Immature natural killer cell (primary cell): Measurements from ENCODE around the gene SGMS1. TPM values are rescaled to one million over a fixed set of nuclear protein-coding genes. Genes with fewer than 3 reads are reported as not detected.

Experiments
- DNase-seq, 3 donors: peaks; one replicate each; pipeline ENCODE4 v3.0.0; 2022; ENCODE audit warnings: mixed read lengths in 1 of 3
- H3K27ac Mint-ChIP-seq, 6 donors: one replicate each; pipeline ENCODE4 v1.8.0; 2020; ENCODE audit warnings: mixed read lengths in 6 of 6, mild to moderate bottlenecking in 5 of 6, inconsistent platforms in 4 of 6, moderate library complexity in 3 of 6
- H3K27me3 Mint-ChIP-seq, 3 donors: one replicate each; pipeline ENCODE4 v1.8.0; 2020 to 2021; ENCODE audit warnings: low read depth in 3 of 3, mild to moderate bottlenecking in 3 of 3, mixed read lengths in 3 of 3, moderate library complexity in 3 of 3, inconsistent platforms in 1 of 3
- H3K36me3 Mint-ChIP-seq, 3 donors: one replicate each; pipeline ENCODE4 v1.8.0; 2020; ENCODE audit warnings: mixed read lengths in 3 of 3, inconsistent platforms in 2 of 3, mild to moderate bottlenecking in 2 of 3
- H3K4me1 Mint-ChIP-seq, 2 donors: one replicate each; pipeline ENCODE4 v1.8.0; 2020; ENCODE audit warnings: inconsistent platforms in 2 of 2, mild to moderate bottlenecking in 2 of 2, mixed read lengths in 2 of 2, moderate library complexity in 1 of 2
- H3K4me3 Mint-ChIP-seq, 5 donors: one replicate each; pipeline ENCODE4 v1.8.0; 2020; ENCODE audit warnings: mild to moderate bottlenecking in 5 of 5, mixed read lengths in 5 of 5, inconsistent platforms in 3 of 5, moderate library complexity in 3 of 5
- H3K9me3 Mint-ChIP-seq, 6 donors: one replicate each; pipeline ENCODE4 v1.8.0; 2020; ENCODE audit warnings: mild to moderate bottlenecking in 6 of 6, mixed read lengths in 6 of 6, inconsistent platforms in 4 of 6, moderate library complexity in 3 of 6
- polyA plus RNA-seq, 3 donors: library from polyadenylated mRNA; unstranded; fragments of 300-500 nt; fragmentation: Illumina TruSeq; gene quantifications; one replicate each; pipeline ENCODE4 v1.2.3, GENCODE V29; 2021

SGMS1 gene
- polyA plus RNA-seq, 3 donors from 2014 or later = 9.2 to 13.3 (median 11.8) TPM

GRCh38 chr10:50325449-50326171 lies 298.1 kb downstream of the SGMS1 start:
- H3K36me3 Mint-ChIP-seq = peaks cover 4 to 19% (median 7%) of the 10 kb centered on the region in 3 donors
- H3K27me3 Mint-ChIP-seq = peaks cover 0 to 2% (median 0%) of the 10 kb centered on the region in 3 donors
- H3K4me3 Mint-ChIP-seq = no peak overlapping the region
- H3K4me1 Mint-ChIP-seq = peaks cover 17 to 19% of the 10 kb centered on the region in 2 donors
- H3K27ac Mint-ChIP-seq = peak overlapping the region in 2 of 6 donors; percentile 7 to 16
- DNase-seq = no peak
- no peaks in the 10 kb centered on the region for H3K9me3 Mint-ChIP-seq

DNA sequence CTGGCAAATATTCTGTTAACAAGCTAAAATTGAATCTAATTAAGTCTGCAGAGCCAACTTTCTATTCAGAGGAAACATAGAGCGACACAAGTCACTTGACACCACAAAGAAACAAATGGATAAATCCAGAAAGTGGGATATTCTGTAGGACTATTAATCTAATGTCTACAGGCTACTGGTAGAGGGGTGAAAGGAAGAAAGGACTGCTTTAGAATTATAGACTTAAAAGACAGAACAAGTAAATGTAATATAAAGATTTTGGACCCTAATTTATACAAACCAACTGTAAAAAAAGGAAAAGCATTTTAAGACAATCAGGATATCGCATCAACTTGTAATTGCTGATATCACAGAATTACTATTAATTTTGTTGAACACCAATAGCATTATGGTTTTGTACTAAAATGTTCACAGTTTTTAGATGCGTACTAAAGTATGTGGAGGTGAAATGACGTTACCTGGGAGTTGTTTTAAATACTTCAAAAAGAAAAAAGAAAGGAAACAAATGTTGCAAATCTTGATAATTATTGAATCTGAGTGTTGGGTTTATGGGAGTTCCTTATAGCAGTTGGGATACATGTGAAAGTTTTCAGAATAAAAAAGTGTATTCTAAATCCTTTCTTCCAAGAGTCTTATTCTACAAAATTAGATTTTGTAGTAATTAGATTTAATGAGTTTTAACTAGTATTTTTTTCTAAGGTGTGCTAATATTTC lies 298.9 kb downstream of the SGMS1 start:
- H3K4me1 Mint-ChIP-seq = peaks cover 17 to 19% of the 10 kb centered on the region in 2 donors
- no peak for DNase-seq
- H3K27me3 Mint-ChIP-seq = no peaks in the 10 kb centered on the region
- H3K27ac Mint-ChIP-seq = no peak overlapping the region
- H3K9me3 Mint-ChIP-seq = no peaks in the 10 kb centered on the region
- H3K4me3 Mint-ChIP-seq = no peak overlapping the region
- peaks cover 4 to 25% (median 13%) of the 10 kb centered on the region in 3 donors for H3K36me3 Mint-ChIP-seq

DNA sequence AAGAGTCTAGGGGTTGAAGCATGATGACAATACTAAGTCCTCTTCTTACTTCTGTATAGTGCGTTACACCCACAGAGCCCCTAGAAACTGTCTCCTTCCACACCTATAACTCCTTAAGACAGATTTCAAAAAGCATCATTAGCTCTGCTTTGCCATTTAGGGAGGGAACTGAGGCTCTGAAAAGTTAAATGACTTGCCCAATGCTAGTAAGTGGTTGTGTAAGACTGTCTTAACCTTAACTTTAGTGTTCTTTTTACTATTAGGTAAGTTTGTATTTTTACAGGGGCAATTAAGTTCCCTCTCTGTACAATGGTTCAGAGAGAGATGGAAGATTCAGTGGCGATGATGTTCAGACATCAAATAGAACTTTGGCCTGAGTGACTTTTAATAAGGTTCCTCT lies 299.7 kb downstream of the SGMS1 start:
- H3K9me3 Mint-ChIP-seq = no peaks in the 10 kb centered on the region
- no peaks in the 10 kb centered on the region for H3K27me3 Mint-ChIP-seq
- no peak for DNase-seq
- H3K4me1 Mint-ChIP-seq = peaks cover 17 to 19% of the 10 kb centered on the region in 2 donors
- no peak overlapping the region for H3K27ac Mint-ChIP-seq
- no peak overlapping the region for H3K4me3 Mint-ChIP-seq
- H3K36me3 Mint-ChIP-seq = peaks cover 4 to 30% (median 13%) of the 10 kb centered on the region in 3 donors

DNA sequence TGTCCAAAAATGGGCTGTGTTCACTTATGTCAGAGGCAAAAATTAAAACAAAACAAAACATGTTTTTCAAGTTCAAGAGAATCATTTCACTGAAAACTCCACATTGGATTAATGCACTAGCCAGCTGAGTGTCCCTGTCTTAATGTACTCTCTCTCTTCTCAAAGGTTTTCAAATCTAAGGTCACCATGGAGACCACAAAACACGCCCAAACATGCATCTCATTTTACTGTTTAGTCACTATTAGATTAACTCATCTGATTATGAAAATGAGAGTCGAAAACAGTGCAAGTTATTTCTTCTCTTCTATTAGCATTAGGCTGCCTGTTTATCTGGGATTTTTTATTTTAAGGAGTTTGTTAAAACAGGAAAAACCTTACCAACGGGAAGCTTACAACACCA lies 301.7 kb downstream of the SGMS1 start:
- peaks cover 11 to 15% of the 10 kb centered on the region in 2 donors for H3K4me1 Mint-ChIP-seq
- peaks cover 4 to 31% (median 13%) of the 10 kb centered on the region in 3 donors for H3K36me3 Mint-ChIP-seq
- no peak overlapping the region for H3K27ac Mint-ChIP-seq
- no peak for DNase-seq
- no peaks in the 10 kb centered on the region for H3K9me3 Mint-ChIP-seq
- no peak overlapping the region for H3K4me3 Mint-ChIP-seq
- H3K27me3 Mint-ChIP-seq = no peaks in the 10 kb centered on the region

GRCh38 chr10:50318129-50318528 lies 305.6 kb downstream of the SGMS1 start:
- Mint-ChIP-seq H3K27ac (no peak overlapping the region), H3K36me3 (peaks cover 4 to 21% (median 14%) of the 10 kb centered on the region in 3 donors), H3K4me3 (no peak overlapping the region), H3K9me3 (no peaks in the 10 kb centered on the region), H3K4me1 (peaks cover 0 to 7% of the 10 kb centered on the region in 2 donors), H3K27me3 (no peaks in the 10 kb centered on the region)
- DNase-seq = no peak

GRCh38 chr10:50316695-50317648 lies 306.8 kb downstream of the SGMS1 start:
- no peak overlapping the region for H3K4me3 Mint-ChIP-seq
- peaks cover 4 to 28% (median 21%) of the 10 kb centered on the region in 3 donors for H3K36me3 Mint-ChIP-seq
- no peaks in the 10 kb centered on the region for H3K27me3 Mint-ChIP-seq
- no peaks in the 10 kb centered on the region for H3K9me3 Mint-ChIP-seq
- no peak for DNase-seq
- H3K27ac Mint-ChIP-seq = no peak overlapping the region
- peaks cover 0 to 7% of the 10 kb centered on the region in 2 donors for H3K4me1 Mint-ChIP-seq

DNA sequence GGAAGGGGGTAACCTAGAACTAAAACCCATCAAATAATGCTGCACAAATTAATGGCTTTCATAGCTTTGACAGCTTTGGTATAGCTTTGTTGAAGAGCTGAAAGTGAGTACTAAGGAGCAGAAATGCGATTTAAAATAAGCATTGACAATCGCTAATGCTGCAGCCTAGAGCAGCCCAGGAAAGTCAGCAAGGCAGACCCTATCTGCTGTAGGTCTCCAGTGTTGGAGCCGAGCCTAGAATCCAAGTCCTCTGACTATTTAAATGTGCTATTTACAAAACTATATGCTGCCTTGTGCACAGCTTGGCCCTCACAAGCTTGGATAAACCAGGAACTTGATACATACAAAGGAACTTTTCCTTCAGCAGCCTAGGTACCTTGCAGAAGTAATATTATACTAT lies 307.6 kb downstream of the SGMS1 start:
- H3K36me3 Mint-ChIP-seq = peaks cover 0 to 25% (median 19%) of the 10 kb centered on the region in 3 donors
- no peak overlapping the region for H3K27ac Mint-ChIP-seq
- H3K9me3 Mint-ChIP-seq = no peaks in the 10 kb centered on the region
- DNase-seq = no peak
- H3K27me3 Mint-ChIP-seq = no peaks in the 10 kb centered on the region
- peaks cover 0 to 7% of the 10 kb centered on the region in 2 donors for H3K4me1 Mint-ChIP-seq
- no peak overlapping the region for H3K4me3 Mint-ChIP-seq

GRCh38 chr10:50315424-50315823 lies 308.3 kb downstream of the SGMS1 start:
- peaks cover 0 to 26% (median 20%) of the 10 kb centered on the region in 3 donors for H3K36me3 Mint-ChIP-seq
- no peaks in the 10 kb centered on the region for H3K27me3 Mint-ChIP-seq
- no peak overlapping the region for H3K4me3 Mint-ChIP-seq
- peaks cover 0 to 7% of the 10 kb centered on the region in 2 donors for H3K4me1 Mint-ChIP-seq
- H3K27ac Mint-ChIP-seq = no peak overlapping the region
- DNase-seq = no peak
- no peaks in the 10 kb centered on the region for H3K9me3 Mint-ChIP-seq

DNA sequence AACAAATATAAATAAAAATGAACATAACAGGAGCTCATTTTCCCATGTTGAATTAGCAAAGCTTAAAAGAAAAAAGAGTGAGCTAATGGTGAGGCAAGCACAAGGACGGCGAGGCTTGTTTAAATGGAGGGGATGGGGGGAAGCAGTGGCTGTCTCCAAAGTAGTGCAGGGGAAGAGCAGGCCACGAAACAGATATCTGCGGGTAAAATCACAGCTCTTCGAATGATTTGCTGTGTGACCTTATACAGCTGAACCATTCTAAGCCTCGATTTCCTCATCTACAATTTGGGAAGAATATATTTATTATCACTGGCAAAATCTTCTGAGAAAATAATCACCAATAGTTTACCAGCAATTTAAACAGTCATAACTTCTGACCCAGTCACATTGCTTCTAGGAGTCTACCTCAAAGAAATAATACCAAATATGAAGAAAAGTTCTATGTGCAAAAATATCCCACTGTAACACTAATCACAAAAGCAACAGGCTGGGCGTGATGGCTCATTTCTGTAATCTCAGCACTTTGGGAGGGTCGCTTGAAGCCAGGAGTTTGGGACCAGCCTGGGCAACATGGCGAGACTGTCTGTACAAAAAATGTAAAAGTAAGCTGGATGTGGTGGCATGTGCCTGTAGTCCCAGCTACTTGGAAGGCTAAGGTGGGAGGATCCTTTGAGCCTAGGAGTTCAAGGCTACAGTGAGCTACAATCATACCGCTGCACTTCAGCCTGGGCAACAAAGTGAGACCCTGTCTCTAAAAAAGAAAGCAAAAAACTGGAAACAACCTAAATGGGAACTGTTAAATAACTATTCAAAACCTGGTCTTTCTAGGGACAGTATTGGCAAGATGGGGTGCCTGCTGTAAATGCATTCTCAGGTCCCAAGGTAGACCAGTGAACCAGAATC lies 309.3 kb downstream of the SGMS1 start:
- H3K36me3 Mint-ChIP-seq = peaks cover 9 to 29% (median 22%) of the 10 kb centered on the region in 3 donors
- no peaks in the 10 kb centered on the region for H3K27me3 Mint-ChIP-seq
- H3K4me1 Mint-ChIP-seq = peaks cover 0 to 7% of the 10 kb centered on the region in 2 donors
- no peaks in the 10 kb centered on the region for H3K9me3 Mint-ChIP-seq
- H3K27ac Mint-ChIP-seq = peak overlapping the region in 1 of 6 donors; percentile 27
- H3K4me3 Mint-ChIP-seq = no peak overlapping the region
- DNase-seq = no peak

- H3K36me3 Mint-ChIP-seq = peaks cover 15 to 28% (median 26%) of the 10 kb centered on the region in 3 donors
- no peak overlapping the region for H3K27ac Mint-ChIP-seq
- no peak for DNase-seq
- H3K4me3 Mint-ChIP-seq = no peak overlapping the region
- no peaks in the 10 kb centered on the region for H3K27me3 Mint-ChIP-seq
- peaks cover 0 to 7% of the 10 kb centered on the region in 2 donors for H3K4me1 Mint-ChIP-seq
- no peaks in the 10 kb centered on the region for H3K9me3 Mint-ChIP-seq
These were observed 311.0 kb downstream of the SGMS1 start for GRCh38 chr10:50312464-50313437.

GRCh38 chr10:50310560-50311174 lies 313.1 kb downstream of the SGMS1 start:
- Mint-ChIP-seq H3K4me1 (peaks cover 0 to 5% of the 10 kb centered on the region in 2 donors), H3K4me3 (no peak overlapping the region), H3K27me3 (no peaks in the 10 kb centered on the region), H3K36me3 (peaks cover 19 to 37% (median 36%) of the 10 kb centered on the region in 3 donors), H3K27ac (no peak overlapping the region), H3K9me3 (no peaks in the 10 kb centered on the region)
- no peak for DNase-seq
